HepG2 (cell line): ENCODE data around the gene U2AF1.
"Not testable (repeated sequence)": the region's sequence is repeated elsewhere in the genome, so short reads cannot be mapped to it uniquely, and the experiment has no call there.

Experiments used
- AKAP8 ChIP-seq: sonication (generic); formaldehyde crosslinking; IDR thresholded peaks from 2 replicates; pipeline ENCODE4 v1.5.1; 2020; ENCODE audit warnings: mild to moderate bottlenecking, missing genetic modification reagents
- ARNT ChIP-seq: fragments of 450-650 bp; IDR thresholded peaks from 2 replicates; pipeline ENCODE4 v1.6.1; 2017
- FOSL2 ChIP-seq: sonication (generic); formaldehyde crosslinking; IDR thresholded peaks from 2 replicates; pipeline ENCODE4 v1.4.0; 2020; ENCODE audit warnings: missing genetic modification reagents
- MAFF ChIP-seq: IDR thresholded peaks from 2 replicates; pipeline ENCODE4 v1.6.1; 2011; ENCODE audit warnings: low read depth, low read length, improper control_type of control experiment
- MNT ChIP-seq: fragments of 450-650 bp; IDR thresholded peaks from 2 replicates; pipeline ENCODE4 v1.6.1; 2016
- POLR2G ChIP-seq: fragments of 200-400 bp; formaldehyde crosslinking; IDR thresholded peaks from 2 replicates; pipeline ENCODE4 v1.6.1; 2018; ENCODE audit warnings: mild to moderate bottlenecking, low read depth, low read length, moderate library complexity
- REST ChIP-seq, 2 experiments: IDR thresholded peaks; 2 replicates each; pipeline ENCODE4 v1.6.1; 2011 to 2012; ENCODE audit warnings: low read length in 2 of 2, borderline replicate concordance in 1 of 2, low read depth in 1 of 2, mild to moderate bottlenecking in 1 of 2, moderate library complexity in 1 of 2
- UBTF ChIP-seq: sonication (generic); formaldehyde crosslinking; IDR thresholded peaks from 2 replicates; pipeline ENCODE4 v1.4.0; 2020; ENCODE audit warnings: mild to moderate bottlenecking, missing genetic modification reagents
- ZNF530 ChIP-seq: sonication (generic); formaldehyde crosslinking; IDR thresholded peaks from 2 replicates; pipeline ENCODE4 v1.5.0; 2020; ENCODE audit warnings: low read depth, mild to moderate bottlenecking, missing genetic modification reagents
- TF ChIP-seq, protein P1 (sequence below): sonication (generic); formaldehyde crosslinking; conservative IDR thresholded peaks from 2 replicates; pipeline ENCODE4 v1.4.0; 2020; ENCODE audit warnings: missing genetic modification reagents

DNA sequence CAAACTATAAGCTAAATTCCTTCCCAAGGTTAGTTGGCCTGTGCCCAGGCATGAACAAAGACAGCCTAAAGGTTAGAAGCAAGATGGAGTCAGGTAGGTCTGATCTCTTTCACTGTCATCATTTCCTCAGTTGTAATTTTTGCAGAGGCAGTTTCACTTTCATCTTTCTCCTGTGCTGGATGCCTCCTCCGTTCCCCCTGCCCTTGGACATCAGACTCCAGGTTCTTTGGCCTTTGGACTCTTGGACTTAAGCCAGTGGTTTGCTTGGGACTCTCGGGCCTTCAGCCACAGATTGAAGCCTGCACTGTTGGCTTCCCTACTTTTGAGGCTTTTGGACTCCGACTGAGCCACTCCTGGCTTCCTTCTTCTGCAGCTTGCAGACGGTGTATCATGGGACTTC, 8.6 kb upstream of the U2AF1 start:
- not testable (repeated sequence) for TF ChIP-seq MAFF; POLR2G; FOSL2 (CRISPR knock-in tag); REST (IDR thresholded peaks at IDR 0.05; ENCODE audit: borderline replicate concordance in 1 of 2, low read depth in 1 of 2, low read length in 2 of 2); ARNT; AKAP8 (CRISPR knock-in tag); UBTF (CRISPR knock-in tag); ZNF530; MNT
- TF ChIP-seq, protein P1, sequence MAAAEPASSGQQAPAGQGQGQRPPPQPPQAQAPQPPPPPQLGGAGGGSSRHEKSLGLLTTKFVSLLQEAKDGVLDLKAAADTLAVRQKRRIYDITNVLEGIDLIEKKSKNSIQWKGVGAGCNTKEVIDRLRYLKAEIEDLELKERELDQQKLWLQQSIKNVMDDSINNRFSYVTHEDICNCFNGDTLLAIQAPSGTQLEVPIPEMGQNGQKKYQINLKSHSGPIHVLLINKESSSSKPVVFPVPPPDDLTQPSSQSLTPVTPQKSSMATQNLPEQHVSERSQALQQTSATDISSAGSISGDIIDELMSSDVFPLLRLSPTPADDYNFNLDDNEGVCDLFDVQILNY (CRISPR knock-in tag): not testable (repeated sequence)
